Ovary (tissue), 9 donors: ENCODE data around the gene MTX2. TPM values are rescaled to one million over a fixed set of nuclear protein-coding genes. Genes with fewer than 3 reads are reported as not detected.
"Not testable (repeated sequence)": the region's sequence is repeated elsewhere in the genome, so short reads cannot be mapped to it uniquely, and the experiment has no call there.

Experiments used
- DNase-seq, 5 donors: peaks; one replicate each; pipeline ENCODE4 v3.0.0-alpha.2; 2019 to 2020
- H3K27ac ChIP-seq, 2 donors: fragments of 200-600 bp; one replicate each; pipeline versions ENCODE4 v1.5.1 to v1.8.0; 2019 to 2022
- H3K27me3 ChIP-seq: fragments of 200-600 bp; one replicate; pipeline ENCODE4 v1.8.0; 2022
- H3K36me3 ChIP-seq: fragments of 200-600 bp; sonication (generic); one replicate; pipeline ENCODE4 v1.5.1; 2019
- H3K4me1 ChIP-seq: one replicate; pipeline ENCODE4 v1.8.1; 2013; ENCODE audit warnings: mild to moderate bottlenecking, moderate library complexity; ENCODE audit not compliant: insufficient read depth
- H3K4me3 ChIP-seq: fragments of 200-600 bp; sonication (generic); one replicate; pipeline ENCODE4 v1.5.1; 2017
- H3K9me3 ChIP-seq, 2 donors: fragments of 200-600 bp in 1 of 2; sonication (generic) in 1 of 2; one replicate each; pipeline versions ENCODE4 v1.5.1 to v1.8.1; 2013 to 2019; ENCODE audit warnings: mild to moderate bottlenecking in 1 of 2, moderate library complexity in 1 of 2
- CTCF ChIP-seq, 3 donors: fragments of 450-650 bp in 2 of 3; fragments of 200-600 bp in 1 of 3; IDR thresholded peaks; one replicate each; pipeline versions ENCODE4 v1.5.1 to v1.8.0; 2016 to 2022; ENCODE audit warnings: antibody characterized with exemption in 3 of 3, mild to moderate bottlenecking in 1 of 3
- EP300 ChIP-seq: sonication (generic); formaldehyde crosslinking; IDR thresholded peaks from one replicate; pipeline ENCODE4 v1.6.1; 2017; ENCODE audit warnings: antibody characterized with exemption
- POLR2A ChIP-seq: fragments of 450-650 bp; IDR thresholded peaks from one replicate; pipeline ENCODE4 v1.6.1; 2017; ENCODE audit warnings: antibody characterized with exemption, mild to moderate bottlenecking, moderate library complexity
- WGBS, 3 donors: extraction: QIAGEN DNeasy Blood & Tissue Kit in 1 of 3; methylation state at CpG; one replicate each; pipeline versions ENCODE4 v1.1.5 to v1.1.7; 2013 to 2017; 5-methylcytosine and 5-hydroxymethylcytosine counted together
- intact Hi-C, 4 donors: fragments of 100-400 bp; cut with DNase I; formaldehyde crosslinking; loops; one replicate each; pipeline versions ENCODE4 v1.11.0 to v1.15.1; 2022 to 2023
- polyA plus RNA-seq, 2 donors: library from polyadenylated mRNA; stranded (reverse); fragments of 200-250 nt in 1 of 2; fragments of 350-450 nt in 1 of 2; fragmentation: Illumina TruSeq in 1 of 2; extraction: RNeasy Lipid Tissue Mini Kit (QIAGEN cat#74804) in 1 of 2; gene quantifications; one replicate each; pipeline ENCODE4 v1.2.3, GENCODE V29; 2013 to 2014
- total RNA-seq, 7 donors: library from RNA; depleted of rRNA in 2 of 7; stranded (reverse); fragments of >200 nt in 2 of 7; fragmentation: NEBNext Ultra II Directional in 3 of 7; extraction: Animal tissue kit (Norgen Biotek cat#: 25700) in 3 of 7; gene quantifications; one replicate each; pipeline versions ENCODE4 v1.1.0 to v1.2.4, GENCODE V29; 2016 to 2023
- donor health status: DM: no; HTN: no; CAD: no; lungs with moderate emphysema.
- donor health status: DM: no; HTN: no; CAD: no.
- donor health status: Bipolar disorder and iron deficiency.
- donor health status: DM: yes; HTN: yes; CAD: no.
- donor health status: DM: no; HTN: no; CAD: no.
- donor health status: DM: yes; HTN: yes; CAD: no.

The MTX2 gene
- total and polyA plus RNA-seq, 9 donors: 15.2 to 36.8 (median 19.8) TPM

- no peak for TF ChIP-seq EP300
- TF ChIP-seq POLR2A: no peak
- no peak for TF ChIP-seq CTCF (IDR thresholded peaks at IDR 0.05)
- H3K36me3 ChIP-seq: no peaks in the 10 kb centered on the region
- intact Hi-C loops: no loop called here
- no peak for DNase-seq
- H3K4me3 ChIP-seq: no peak overlapping the region
- no peaks in the 10 kb centered on the region for H3K4me1 ChIP-seq
- H3K27me3 ChIP-seq: no peaks in the 10 kb centered on the region
- no peaks in the 10 kb centered on the region for H3K9me3 ChIP-seq
- no peak overlapping the region for H3K27ac ChIP-seq
- 89 to 97% (median 96%) methylated on average over 1 of the region's 1 CpG for WGBS, 3 donors
These were observed 99.1 kb downstream of the MTX2 start for GRCh38 chr2:176368349-176368748.

GRCh38 chr2:176370467-176371171, 101.4 kb downstream of the MTX2 start:
- H3K27ac ChIP-seq: no peak overlapping the region
- no peaks in the 10 kb centered on the region for H3K27me3 ChIP-seq
- H3K4me1 ChIP-seq: no peaks in the 10 kb centered on the region
- intact Hi-C loops: no loop called here
- no peaks in the 10 kb centered on the region for H3K9me3 ChIP-seq
- no peak overlapping the region for H3K4me3 ChIP-seq
- 66 to 69% (median 68%) methylated on average over 13 of the region's 13 CpGs for WGBS, 3 donors
- no peak for TF ChIP-seq EP300
- no peak for TF ChIP-seq POLR2A
- no peak for DNase-seq
- H3K36me3 ChIP-seq: no peaks in the 10 kb centered on the region

GRCh38 chr2:176373155-176373554, 103.9 kb downstream of the MTX2 start:
- DNase-seq, H3K27me3 ChIP-seq, H3K4me3 ChIP-seq, intact Hi-C loops, H3K36me3 ChIP-seq, H3K27ac ChIP-seq, H3K4me1 ChIP-seq, H3K9me3 ChIP-seq: not testable (repeated sequence)
- WGBS, 3 donors: 84 to 94% (median 91%) methylated on average over 1 of the region's 1 CpG

- intact Hi-C loops: no loop called here
- 93 to 95% (median 95%) methylated on average over 1 of the region's 1 CpG for WGBS, 3 donors
- Histone ChIP-seq H3K27me3 (no peaks in the 10 kb centered on the region), H3K4me1 (no peaks in the 10 kb centered on the region), H3K4me3 (no peak overlapping the region), H3K36me3 (no peaks in the 10 kb centered on the region), H3K27ac (no peak overlapping the region), H3K9me3 (no peaks in the 10 kb centered on the region)
- no peak for DNase-seq
- TF ChIP-seq CTCF (IDR thresholded peaks at IDR 0.05) (no peak), POLR2A (no peak), EP300 (no peak)
These were observed 109.1 kb downstream of the MTX2 start for GRCh38 chr2:176378323-176378722.

- Histone ChIP-seq H3K36me3 (no peaks in the 10 kb centered on the region), H3K4me3 (no peak overlapping the region), H3K4me1 (no peaks in the 10 kb centered on the region), H3K9me3 (no peaks in the 10 kb centered on the region), H3K27me3 (no peaks in the 10 kb centered on the region), H3K27ac (no peak overlapping the region)
- WGBS, 3 donors: 89 to 97% (median 94%) methylated on average over 1 of the region's 1 CpG
- TF ChIP-seq POLR2A (no peak), EP300 (no peak), CTCF (IDR thresholded peaks at IDR 0.05) (no peak)
- DNase-seq: no peak
- intact Hi-C loops: no loop called here
These were observed 111.1 kb downstream of the MTX2 start for GRCh38 chr2:176380341-176380740.
